Measurements from ENCODE around the gene SLC16A9.
"Not testable (repeated sequence)": the region's sequence is repeated elsewhere in the genome, so short reads cannot be mapped to it uniquely, and the experiment has no call there.

SLC16A9 gene

GRCh38 chr10:59709395-59710125, at the start of gene SLC16A9:
Gene SLC16A9, minus strand, starts transcription at chr10:59709850. Its CDS starts 25,559 bp downstream, at chr10:59684291.
- DNase-seq (ENCODE audit: low read depth, low spot score) = no peak
- no peak within 1 kb of the TSS for H3K27ac ChIP-seq

GRCh38 chr10:59757966-59758365, 48.3 kb upstream of the SLC16A9 start:
- no peak overlapping the region for H3K27ac ChIP-seq
- no peak for DNase-seq (ENCODE audit: low read depth, low spot score)

- no peak for DNase-seq (ENCODE audit: low read depth, low spot score)
- H3K27ac ChIP-seq = no peak overlapping the region
Measured at GRCh38 chr10:59754951-59755350, 45.3 kb upstream of the SLC16A9 start.

- DNase-seq (ENCODE audit: low read depth, low spot score) = no peak
- no peak within 1 kb of the TSS for H3K27ac ChIP-seq
Measured at GRCh38 chr10:59753267-59753666, 43.6 kb upstream of the SLC16A9 start, which contains the start of gene MRLN. Gene MRLN, minus strand, starts transcription at chr10:59753455.

- DNase-seq (ENCODE audit: low read depth, low spot score) = no peak
Measured at GRCh38 chr10:59752278-59752940, 42.8 kb upstream of the SLC16A9 start.

GRCh38 chr10:59750155-59750945, 40.7 kb upstream of the SLC16A9 start:
- no peak overlapping the region for H3K27ac ChIP-seq

More at GRCh38 chr10:59752278-59752940, 42.8 kb upstream of the SLC16A9 start:
- no peak overlapping the region for H3K27ac ChIP-seq

GRCh38 chr10:59748834-59749233, 39.2 kb upstream of the SLC16A9 start:
- DNase-seq (ENCODE audit: low read depth, low spot score) = no peak
- H3K27ac ChIP-seq = no peak overlapping the region

More at GRCh38 chr10:59750155-59750945, 40.7 kb upstream of the SLC16A9 start:
- DNase-seq (ENCODE audit: low read depth, low spot score) = no peak

GRCh38 chr10:59745163-59745650, 35.6 kb upstream of the SLC16A9 start:
- no peak for DNase-seq (ENCODE audit: low read depth, low spot score)
- H3K27ac ChIP-seq = no peak overlapping the region

- H3K27ac ChIP-seq; DNase-seq (ENCODE audit: low read depth, low spot score): not testable (repeated sequence)
Measured at GRCh38 chr10:59744762-59745161, 35.1 kb upstream of the SLC16A9 start.

- not testable (repeated sequence) for H3K27ac ChIP-seq; DNase-seq (ENCODE audit: low read depth, low spot score)
Measured at GRCh38 chr10:59744156-59744555, 34.5 kb upstream of the SLC16A9 start.

- no peak overlapping the region for H3K27ac ChIP-seq
- DNase-seq (ENCODE audit: low read depth, low spot score) = no peak
Measured at GRCh38 chr10:59741583-59741982, 31.9 kb upstream of the SLC16A9 start.

- DNase-seq (ENCODE audit: low read depth, low spot score) = no peak
- H3K27ac ChIP-seq = no peak overlapping the region
Measured at GRCh38 chr10:59741048-59741447, 31.4 kb upstream of the SLC16A9 start.

GRCh38 chr10:59736749-59737148, 27.1 kb upstream of the SLC16A9 start:
- no peak for DNase-seq (ENCODE audit: low read depth, low spot score)

GRCh38 chr10:59735296-59735695, 25.6 kb upstream of the SLC16A9 start:
- no peak overlapping the region for H3K27ac ChIP-seq
- DNase-seq (ENCODE audit: low read depth, low spot score) = no peak

More at GRCh38 chr10:59736749-59737148, 27.1 kb upstream of the SLC16A9 start:
- H3K27ac ChIP-seq = no peak overlapping the region

- no peak overlapping the region for H3K27ac ChIP-seq
- DNase-seq (ENCODE audit: low read depth, low spot score) = no peak
Measured at GRCh38 chr10:59734014-59734462, 24.4 kb upstream of the SLC16A9 start.

GRCh38 chr10:59733321-59734013, 23.8 kb upstream of the SLC16A9 start:
- not testable (repeated sequence) for DNase-seq (ENCODE audit: low read depth, low spot score)

GRCh38 chr10:59732849-59733248, 23.2 kb upstream of the SLC16A9 start:
- H3K27ac ChIP-seq; DNase-seq (ENCODE audit: low read depth, low spot score): not testable (repeated sequence)

More at GRCh38 chr10:59733321-59734013, 23.8 kb upstream of the SLC16A9 start:
- not testable (repeated sequence) for H3K27ac ChIP-seq

GRCh38 chr10:59729167-59729566, 19.5 kb upstream of the SLC16A9 start:
- DNase-seq (ENCODE audit: low read depth, low spot score); H3K27ac ChIP-seq: not testable (repeated sequence)

GRCh38 chr10:59724098-59724938, 14.7 kb upstream of the SLC16A9 start:
- DNase-seq (ENCODE audit: low read depth, low spot score) = no peak
- no peak overlapping the region for H3K27ac ChIP-seq

All from epithelial cell of prostate (primary cell).